Loucy (cell line): ENCODE results near the gene HEMGN.

Source experiments
- CTCF ChIP-seq: fragments of 200-600 bp; sonication (generic); conservative IDR thresholded peaks from 2 replicates; pipeline ENCODE4 v1.5.1; 2014; ENCODE audit warnings: mild to moderate bottlenecking, antibody characterized with exemption, low read length
- EZH2phosphoT487 ChIP-seq: fragments of 200-600 bp; IDR thresholded peaks from 2 replicates; pipeline ENCODE4 v1.6.1; 2018; ENCODE audit warnings: antibody characterized with exemption, mild to moderate bottlenecking, moderate library complexity, borderline replicate concordance

GRCh38 chr9:97936998-97937397 is 974 bp downstream of the HEMGN start:
- TF ChIP-seq CTCF (no peak), EZH2phosphoT487 (no peak)
